Endodermal cell (in vitro differentiated cells): ENCODE data around the gene ADGRL3. TPM values are rescaled to one million over a fixed set of nuclear protein-coding genes. Genes with fewer than 3 reads are reported as not detected.
"Not testable (repeated sequence)": the region's sequence is repeated elsewhere in the genome, so short reads cannot be mapped to it uniquely, and the experiment has no call there.

Source experiments
- DNase-seq: peaks from one replicate; pipeline ENCODE4 v3.0.0-alpha.2; 2017
- H3K27ac ChIP-seq: 2 replicates; pipeline ENCODE4 v1.5.1; 2013; ENCODE audit warnings: mild to moderate bottlenecking, low read depth, low read length, moderate library complexity
- H3K27me3 ChIP-seq: 2 replicates; pipeline ENCODE4 v1.6.1; 2013; ENCODE audit warnings: mild to moderate bottlenecking, low read length, moderate library complexity; ENCODE audit not compliant: insufficient read depth, control insufficient read depth, poor library complexity, severe bottlenecking
- H3K36me3 ChIP-seq: 2 replicates; pipeline ENCODE4 v1.7.0; 2013; ENCODE audit warnings: mild to moderate bottlenecking, low read length, moderate library complexity; ENCODE audit not compliant: control insufficient read depth, insufficient read depth
- H3K4me1 ChIP-seq: one replicate; pipeline ENCODE4 v1.7.0; 2013; ENCODE audit warnings: low read length; ENCODE audit not compliant: control insufficient read depth, insufficient read depth
- H3K4me3 ChIP-seq: 2 replicates; pipeline ENCODE4 v1.5.1; 2013; ENCODE audit warnings: mild to moderate bottlenecking, low read length, moderate library complexity
- H3K9ac ChIP-seq: 2 replicates; pipeline ENCODE4 v1.6.1; 2013; ENCODE audit warnings: mild to moderate bottlenecking, low read length, moderate library complexity; ENCODE audit not compliant: poor library complexity, severe bottlenecking; ENCODE audit errors: extremely low read depth
- H3K9me3 ChIP-seq: 2 replicates; pipeline ENCODE4 v1.6.1; 2013; ENCODE audit warnings: mild to moderate bottlenecking, low read length, moderate library complexity; ENCODE audit not compliant: control insufficient read depth
- H3K27ac Mint-ChIP-seq: 2 replicates; pipeline ENCODE4 v1.8.0; 2020; ENCODE audit warnings: mixed read lengths
- H3K27me3 Mint-ChIP-seq: 2 replicates; pipeline ENCODE4 v1.8.0; 2021; ENCODE audit warnings: mild to moderate bottlenecking, mixed read lengths; ENCODE audit not compliant: insufficient read depth
- H3K36me3 Mint-ChIP-seq: 2 replicates; pipeline ENCODE4 v1.8.0; 2020; ENCODE audit warnings: low read depth, mixed read lengths
- H3K4me1 Mint-ChIP-seq: 2 replicates; pipeline ENCODE4 v1.8.0; 2020; ENCODE audit warnings: mixed read lengths
- H3K4me3 Mint-ChIP-seq: 2 replicates; pipeline ENCODE4 v1.8.0; 2020; ENCODE audit warnings: mild to moderate bottlenecking, moderate library complexity, mixed read lengths
- H3K9me3 Mint-ChIP-seq: 2 replicates; pipeline ENCODE4 v1.8.0; 2020; ENCODE audit warnings: mild to moderate bottlenecking, mixed read lengths
- WGBS, 2 experiments: methylation state at CpG; one replicate each; pipeline versions ENCODE4 v1.1.5 to v1.1.7; 2013; ENCODE audit warnings: missing lambda C conversion rate in 2 of 2, mixed read lengths in 1 of 2; ENCODE audit not compliant: insufficient coverage in 1 of 2, insufficient read length in 1 of 2; 5-methylcytosine and 5-hydroxymethylcytosine counted together
- total RNA-seq, 2 donors: library from RNA; stranded (reverse); fragmentation: NEBNext Ultra II Directional in 1 of 2; extraction: Animal tissue kit (Norgen Biotek cat#: 25700) in 1 of 2; gene quantifications; 2 replicates in 1 of 2; 3 replicates in 1 of 2; pipeline ENCODE4 v1.2.1, GENCODE V29; 2021
- TF ChIP-seq, protein P1 (sequence below): fragments of 200-600 bp; sonication (generic); conservative IDR thresholded peaks from 2 replicates; pipeline ENCODE4 v1.5.0; 2021; ENCODE audit warnings: antibody characterized with exemption, mild to moderate bottlenecking

The ADGRL3 gene
- total RNA-seq, 2 donors from 2014 or later = 9.9 to 10.3 TPM

DNA sequence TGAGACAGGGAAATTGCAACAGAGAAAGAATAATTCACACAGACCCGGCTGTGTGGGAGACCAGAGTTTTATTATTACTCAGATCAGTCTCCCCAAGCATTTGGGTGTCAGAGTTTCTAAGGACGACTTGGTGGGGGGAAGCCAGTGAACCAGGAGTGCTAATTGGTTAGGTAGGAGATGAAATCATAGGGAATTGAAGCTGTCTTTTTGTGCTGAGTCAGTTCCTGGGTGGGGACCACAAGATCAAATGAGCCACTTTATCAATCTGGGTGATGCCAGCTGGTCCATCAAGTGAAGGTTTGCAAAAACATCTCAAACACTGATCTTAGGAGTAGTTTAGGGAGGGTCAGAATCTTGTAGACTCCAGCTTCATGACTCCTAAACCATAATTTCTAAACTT lies 560.7 kb downstream of the ADGRL3 start:
- no peaks in the 10 kb centered on the region for H3K27me3 Mint-ChIP-seq
- H3K27ac Mint-ChIP-seq = no peak overlapping the region
- DNase-seq = no peak
- Histone ChIP-seq H3K9ac (no peak overlapping the region), H3K36me3 (peaks cover 9% of the 10 kb centered on the region), H3K27me3 (no peaks in the 10 kb centered on the region), H3K4me3 (peak overlapping the region; percentile 40), H3K27ac (no peak overlapping the region), H3K4me1 (no peaks in the 10 kb centered on the region), H3K9me3 (peaks cover 29% of the 10 kb centered on the region)
- H3K9me3 Mint-ChIP-seq = peaks cover 66% of the 10 kb centered on the region
- H3K36me3 Mint-ChIP-seq = peaks cover 29% of the 10 kb centered on the region
- H3K4me1 Mint-ChIP-seq = peaks cover 11% of the 10 kb centered on the region
- WGBS, 2 experiments = 87% methylated on average over 2 of the region's 2 CpGs; no CpG with 5 or more reads in 1 of the 2 experiments
- TF ChIP-seq, protein P1, sequence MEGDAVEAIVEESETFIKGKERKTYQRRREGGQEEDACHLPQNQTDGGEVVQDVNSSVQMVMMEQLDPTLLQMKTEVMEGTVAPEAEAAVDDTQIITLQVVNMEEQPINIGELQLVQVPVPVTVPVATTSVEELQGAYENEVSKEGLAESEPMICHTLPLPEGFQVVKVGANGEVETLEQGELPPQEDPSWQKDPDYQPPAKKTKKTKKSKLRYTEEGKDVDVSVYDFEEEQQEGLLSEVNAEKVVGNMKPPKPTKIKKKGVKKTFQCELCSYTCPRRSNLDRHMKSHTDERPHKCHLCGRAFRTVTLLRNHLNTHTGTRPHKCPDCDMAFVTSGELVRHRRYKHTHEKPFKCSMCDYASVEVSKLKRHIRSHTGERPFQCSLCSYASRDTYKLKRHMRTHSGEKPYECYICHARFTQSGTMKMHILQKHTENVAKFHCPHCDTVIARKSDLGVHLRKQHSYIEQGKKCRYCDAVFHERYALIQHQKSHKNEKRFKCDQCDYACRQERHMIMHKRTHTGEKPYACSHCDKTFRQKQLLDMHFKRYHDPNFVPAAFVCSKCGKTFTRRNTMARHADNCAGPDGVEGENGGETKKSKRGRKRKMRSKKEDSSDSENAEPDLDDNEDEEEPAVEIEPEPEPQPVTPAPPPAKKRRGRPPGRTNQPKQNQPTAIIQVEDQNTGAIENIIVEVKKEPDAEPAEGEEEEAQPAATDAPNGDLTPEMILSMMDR = no peak
- no peak overlapping the region for H3K4me3 Mint-ChIP-seq

DNA sequence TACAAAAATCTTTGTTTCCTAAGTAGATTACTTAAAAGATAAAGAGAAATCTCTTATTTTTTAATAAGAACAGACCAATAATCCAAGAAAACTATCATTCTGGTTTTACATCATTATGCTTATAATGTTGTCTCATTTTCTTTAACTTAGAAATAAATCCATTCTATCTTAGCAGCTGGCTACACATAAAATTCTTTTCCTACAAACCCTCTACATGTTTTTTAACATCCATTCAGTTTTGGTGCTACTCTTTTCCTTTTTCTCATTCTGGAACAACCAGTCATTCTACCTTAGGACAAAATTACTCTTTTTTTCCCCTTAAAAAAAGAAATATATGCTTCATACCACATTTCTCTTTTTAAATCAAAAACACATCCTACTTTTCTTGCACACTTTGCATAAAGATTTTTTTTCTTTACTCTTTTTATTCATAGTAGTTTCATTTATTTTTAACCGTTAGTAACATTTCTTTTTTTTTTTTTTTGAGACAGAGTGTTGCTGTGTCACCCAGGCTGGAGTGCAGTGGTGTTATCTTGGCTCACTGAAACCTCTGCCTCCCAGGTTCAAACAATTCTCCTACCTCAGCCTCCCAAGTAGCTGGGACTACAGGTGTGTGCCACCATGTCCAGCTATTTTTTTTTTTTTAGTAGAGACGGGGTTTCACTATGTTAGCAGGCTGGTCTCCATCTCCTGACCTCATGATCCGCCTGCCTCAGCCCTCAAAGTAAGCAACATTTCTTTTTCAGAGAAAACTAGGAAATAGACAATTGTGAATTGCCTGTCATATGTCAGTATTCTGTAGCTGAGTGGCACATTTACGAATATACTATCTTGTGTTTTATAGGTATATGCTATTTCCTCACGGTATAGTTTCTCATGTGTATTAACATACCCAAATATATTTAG lies 562.8 kb downstream of the ADGRL3 start:
- Histone ChIP-seq H3K4me1 (no peaks in the 10 kb centered on the region), H3K4me3 (no peak overlapping the region), H3K9ac (no peak overlapping the region), H3K36me3 (peaks cover 9% of the 10 kb centered on the region), H3K27me3 (no peaks in the 10 kb centered on the region), H3K27ac (no peak overlapping the region), H3K9me3 (peaks cover 29% of the 10 kb centered on the region)
- no peak for DNase-seq
- Mint-ChIP-seq H3K27ac (no peak overlapping the region), H3K9me3 (peaks cover 62% of the 10 kb centered on the region), H3K4me1 (peaks cover 12% of the 10 kb centered on the region), H3K27me3 (no peaks in the 10 kb centered on the region), H3K36me3 (peaks cover 40% of the 10 kb centered on the region), H3K4me3 (no peak overlapping the region)
- 97 to 100% methylated on average over 1 to 4 of the region's 5 CpGs for WGBS, 2 experiments
- TF ChIP-seq, protein P1 = no peak

DNA sequence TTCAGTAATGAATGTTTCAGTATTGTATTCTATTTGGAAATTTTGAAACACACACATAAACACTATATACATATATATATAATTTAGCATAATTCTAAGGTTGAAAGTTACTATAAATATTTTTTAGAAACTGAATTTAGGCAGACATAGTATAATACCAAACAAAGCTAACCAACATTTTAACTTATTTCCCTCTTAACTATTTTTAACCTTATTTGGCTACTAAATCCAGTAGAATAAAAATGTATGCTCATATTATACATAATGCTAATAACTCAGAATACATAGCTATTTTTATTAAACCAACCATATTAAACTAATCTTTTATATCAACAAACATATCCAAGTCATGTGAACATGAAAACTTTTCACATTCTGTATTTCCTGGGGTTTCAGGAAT lies 563.6 kb downstream of the ADGRL3 start:
- no peak overlapping the region for H3K9ac ChIP-seq
- H3K4me1 ChIP-seq = no peaks in the 10 kb centered on the region
- peaks cover 29% of the 10 kb centered on the region for H3K9me3 ChIP-seq
- no peak overlapping the region for H3K27ac ChIP-seq
- no peaks in the 10 kb centered on the region for H3K27me3 Mint-ChIP-seq
- peaks cover 12% of the 10 kb centered on the region for H3K4me1 Mint-ChIP-seq
- peaks cover 9% of the 10 kb centered on the region for H3K36me3 ChIP-seq
- H3K27ac Mint-ChIP-seq = no peak overlapping the region
- peaks cover 62% of the 10 kb centered on the region for H3K9me3 Mint-ChIP-seq
- DNase-seq = no peak
- no peaks in the 10 kb centered on the region for H3K27me3 ChIP-seq
- peaks cover 47% of the 10 kb centered on the region for H3K36me3 Mint-ChIP-seq
- TF ChIP-seq, protein P1 = no peak
- no peak overlapping the region for H3K4me3 ChIP-seq
- H3K4me3 Mint-ChIP-seq = no peak overlapping the region

DNA sequence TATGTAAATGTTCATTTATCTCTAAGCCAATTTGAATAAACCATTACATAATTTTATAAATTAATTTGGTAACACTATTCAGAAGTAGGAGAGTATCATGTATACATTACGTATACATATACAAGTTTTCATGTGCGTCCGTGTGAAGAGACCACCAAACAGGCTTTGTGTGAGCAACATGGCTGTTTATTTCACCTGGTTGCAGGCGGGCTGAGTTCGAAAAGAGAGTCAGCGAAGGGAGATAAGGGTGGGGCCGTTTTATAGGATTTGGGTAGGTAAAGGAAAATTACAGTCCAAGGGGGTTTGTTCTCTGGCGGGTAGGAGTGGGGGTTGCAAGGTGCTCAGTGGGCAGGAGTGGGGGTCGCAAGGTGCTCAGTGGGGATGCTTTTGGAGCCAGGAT lies 564.0 kb downstream of the ADGRL3 start:
- Mint-ChIP-seq H3K4me1 (peaks cover 12% of the 10 kb centered on the region), H3K9me3 (peaks cover 61% of the 10 kb centered on the region), H3K36me3 (peaks cover 45% of the 10 kb centered on the region)
- H3K27ac Mint-ChIP-seq, H3K4me3 Mint-ChIP-seq, H3K27me3 ChIP-seq, DNase-seq, H3K4me1 ChIP-seq, H3K27me3 Mint-ChIP-seq, H3K36me3 ChIP-seq, H3K4me3 ChIP-seq, H3K9ac ChIP-seq, H3K27ac ChIP-seq: not testable (repeated sequence)
- WGBS, 2 experiments = 83% methylated on average over 7 of the region's 9 CpGs; no CpG with 5 or more reads in 1 of the 2 experiments
- peaks cover 29% of the 10 kb centered on the region for H3K9me3 ChIP-seq

DNA sequence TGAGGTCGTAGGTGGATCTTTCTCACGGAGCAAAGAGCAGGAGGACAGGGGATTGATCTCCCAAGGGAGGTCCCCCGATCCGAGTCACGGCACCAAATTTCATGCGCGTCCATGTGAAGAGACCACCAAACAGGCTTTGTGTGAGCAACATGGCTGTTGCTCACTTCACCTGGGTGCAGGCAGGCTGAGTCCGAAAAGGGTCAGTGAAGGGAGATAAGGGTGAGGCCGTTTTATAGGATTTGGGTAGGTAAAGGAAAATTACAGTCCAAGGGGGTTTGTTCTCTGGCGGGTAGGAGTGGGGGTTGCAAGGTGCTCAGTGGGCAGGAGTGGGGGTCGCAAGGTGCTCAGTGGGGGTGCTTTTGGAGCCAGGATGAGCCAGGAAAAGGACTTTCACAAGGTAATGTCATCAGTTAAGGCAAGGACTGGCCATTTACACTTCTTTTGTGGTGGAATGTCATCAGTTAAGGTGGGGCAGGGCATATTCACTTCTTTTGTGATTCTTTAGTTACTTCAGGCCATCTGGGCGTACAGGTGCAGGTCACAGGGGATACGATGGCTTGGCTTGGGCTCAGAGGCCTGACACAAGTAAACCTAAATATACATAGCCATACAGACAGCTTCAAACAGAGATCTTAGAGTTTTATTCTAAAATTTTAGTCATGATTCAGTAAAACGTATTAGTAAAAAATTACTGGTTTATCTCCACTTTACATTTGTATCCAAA lies 569.5 kb downstream of the ADGRL3 start:
- Mint-ChIP-seq H3K27ac (peak overlapping the region; percentile 91), H3K36me3 (peaks cover 23% of the 10 kb centered on the region), H3K4me3 (peak overlapping the region; percentile 42), H3K4me1 (peaks cover 24% of the 10 kb centered on the region), H3K9me3 (peaks cover 28% of the 10 kb centered on the region)
- not testable (repeated sequence) for H3K27me3 Mint-ChIP-seq, H3K4me1 ChIP-seq, H3K27me3 ChIP-seq, H3K36me3 ChIP-seq, H3K27ac ChIP-seq, H3K4me3 ChIP-seq, DNase-seq, H3K9me3 ChIP-seq, H3K9ac ChIP-seq
- WGBS, 2 experiments = 44% methylated on average over 12 of the region's 14 CpGs; no CpG with 5 or more reads in 1 of the 2 experiments
